CD4-positive, CD25-positive, alpha-beta regulatory T cell (primary cell): ENCODE results near the gene UBXN2A. TPM values are rescaled to one million over a fixed set of nuclear protein-coding genes. Genes with fewer than 3 reads are reported as not detected.

Experiments
- ATAC-seq, 2 donors: fragments of 150-1000 bp; cut with Tn5 transposase; one replicate each; pipeline ENCODE4 v1.10.0; 2021; ENCODE audit warnings: low read depth in 2 of 2, moderate number of reproducible peaks in 2 of 2, moderate library complexity in 1 of 2
- DNase-seq, 3 donors: peaks; one replicate each; pipeline versions ENCODE4 v3.0.0 to v3.0.0-alpha.2; 2012 to 2022; ENCODE audit warnings: mixed read lengths in 1 of 3
- H3K27ac ChIP-seq: one replicate; pipeline ENCODE4 v1.7.0; 2013; ENCODE audit warnings: mild to moderate bottlenecking, low read length; ENCODE audit not compliant: insufficient read depth, poor library complexity, severe bottlenecking
- H3K27me3 ChIP-seq: one replicate; pipeline ENCODE4 v1.7.0; 2013; ENCODE audit warnings: low read length; ENCODE audit not compliant: control insufficient read depth, insufficient read depth
- H3K36me3 ChIP-seq: one replicate; pipeline ENCODE4 v1.7.0; 2013; ENCODE audit warnings: mild to moderate bottlenecking, low read length, moderate library complexity; ENCODE audit not compliant: control insufficient read depth, insufficient read depth
- H3K4me1 ChIP-seq: 2 replicates; pipeline ENCODE4 v1.7.0; 2013; ENCODE audit warnings: mild to moderate bottlenecking, low read length; ENCODE audit not compliant: insufficient read depth, control insufficient read depth, poor library complexity, severe bottlenecking
- H3K4me3 ChIP-seq: one replicate; pipeline ENCODE4 v1.7.0; 2013; ENCODE audit warnings: low read depth, mild to moderate bottlenecking, low read length, moderate library complexity
- H3K9me3 ChIP-seq, 2 experiments: 1 replicate in 1 of 2; 2 replicates in 1 of 2; pipeline ENCODE4 v1.7.0; 2013; ENCODE audit warnings: low read length in 2 of 2, mild to moderate bottlenecking in 1 of 2, moderate library complexity in 1 of 2; ENCODE audit not compliant: control insufficient read depth in 2 of 2
- H3K27ac Mint-ChIP-seq, 3 donors: one replicate each; pipeline ENCODE4 v1.8.0; 2020 to 2022; ENCODE audit warnings: mild to moderate bottlenecking in 3 of 3, mixed read lengths in 3 of 3, moderate library complexity in 2 of 3
- H3K27me3 Mint-ChIP-seq: one replicate; pipeline ENCODE4 v1.8.0; 2022; ENCODE audit warnings: mild to moderate bottlenecking, mixed read lengths
- H3K36me3 Mint-ChIP-seq: one replicate; pipeline ENCODE4 v1.8.0; 2020; ENCODE audit warnings: mixed read lengths
- H3K4me1 Mint-ChIP-seq, 4 donors: one replicate each; pipeline ENCODE4 v1.8.0; 2020 to 2022; ENCODE audit warnings: mixed read lengths in 4 of 4, mild to moderate bottlenecking in 1 of 4
- H3K4me3 Mint-ChIP-seq, 4 donors: one replicate each; pipeline ENCODE4 v1.8.0; 2020 to 2022; ENCODE audit warnings: mild to moderate bottlenecking in 4 of 4, mixed read lengths in 4 of 4, moderate library complexity in 3 of 4
- H3K9me3 Mint-ChIP-seq, 7 donors: one replicate each; pipeline ENCODE4 v1.8.0; 2020 to 2022; ENCODE audit warnings: mixed read lengths in 7 of 7, mild to moderate bottlenecking in 3 of 7, moderate library complexity in 2 of 7
- polyA plus RNA-seq, 4 donors: library from polyadenylated mRNA; unstranded; fragments of 300-500 nt; fragmentation: Illumina TruSeq; gene quantifications; one replicate each; pipeline ENCODE4 v1.2.3, GENCODE V29; 2021
- total RNA-seq: library from RNA; stranded (reverse); gene quantifications from one replicate; pipeline ENCODE4 v1.2.3, GENCODE V29; 2022

Gene UBXN2A
- total and polyA plus RNA-seq, 5 donors from 2014 or later: 7.7 to 15.0 (median 9.4) TPM

DNA sequence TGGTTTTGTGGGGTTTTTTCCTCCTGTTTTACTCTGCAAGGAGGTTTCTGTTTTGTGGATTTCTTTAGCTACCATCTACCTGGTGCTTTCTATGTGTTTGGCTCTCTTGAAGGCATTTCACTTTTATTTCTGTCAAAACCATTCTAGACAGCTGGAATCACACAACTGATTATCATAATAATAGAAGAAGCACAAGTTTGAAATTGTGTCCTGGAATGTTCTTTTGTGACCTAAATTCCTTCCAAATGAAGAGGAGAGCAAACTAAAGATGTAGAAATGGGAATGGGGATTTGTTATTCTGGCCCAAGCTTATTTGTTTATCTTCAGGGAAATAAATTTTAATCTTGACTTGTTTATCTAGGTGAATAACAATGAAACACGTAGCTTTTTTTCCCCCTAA, 52.7 kb downstream of the UBXN2A start:
- H3K36me3 Mint-ChIP-seq: peaks cover 12% of the 10 kb centered on the region
- H3K27ac Mint-ChIP-seq: peak overlapping the region in 1 of 3 donors; percentile 38
- H3K4me3 Mint-ChIP-seq: no peak overlapping the region
- peaks cover 0 to 13% (median 1%) of the 10 kb centered on the region in 4 donors for H3K4me1 Mint-ChIP-seq
- Histone ChIP-seq H3K4me3 (no peak overlapping the region), H3K36me3 (no peaks in the 10 kb centered on the region), H3K4me1 (no peaks in the 10 kb centered on the region), H3K27me3 (no peaks in the 10 kb centered on the region), H3K9me3 (no peaks in the 10 kb centered on the region), H3K27ac (no peak overlapping the region)
- H3K27me3 Mint-ChIP-seq: no peaks in the 10 kb centered on the region
- ATAC-seq (no peak), DNase-seq (no peak)
- H3K9me3 Mint-ChIP-seq: no peaks in the 10 kb centered on the region

DNA sequence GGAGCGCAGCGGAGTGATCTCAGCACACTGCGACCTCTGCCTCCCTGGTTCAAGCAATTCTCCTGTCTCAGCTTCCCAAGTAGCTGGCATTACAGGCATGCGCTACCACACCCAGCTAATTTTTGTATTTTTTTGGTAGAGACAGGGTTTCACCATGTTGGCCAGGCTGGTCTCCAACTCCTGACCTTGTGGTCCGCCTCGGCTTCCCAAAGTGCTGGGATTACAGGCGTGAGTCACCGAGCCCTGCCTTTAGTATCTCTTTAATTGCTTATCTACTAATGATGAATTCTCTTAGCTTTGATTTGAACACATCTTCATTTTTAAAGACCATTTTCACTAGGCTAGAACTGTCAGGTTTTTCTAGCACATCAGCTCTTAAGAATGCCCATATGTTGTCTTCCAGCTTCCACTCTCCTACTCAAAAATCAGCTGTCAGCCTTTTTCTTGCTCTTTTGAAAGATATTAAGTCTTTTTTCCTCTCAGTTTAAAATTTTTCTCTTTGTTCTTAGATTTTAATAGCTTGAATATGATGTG, 53.5 kb downstream of the UBXN2A start:
- Mint-ChIP-seq H3K27me3 (no peaks in the 10 kb centered on the region), H3K4me1 (peaks cover 0 to 9% (median 0%) of the 10 kb centered on the region in 4 donors), H3K27ac (no peak overlapping the region), H3K36me3 (peaks cover 10% of the 10 kb centered on the region), H3K9me3 (no peaks in the 10 kb centered on the region), H3K4me3 (no peak overlapping the region)
- Histone ChIP-seq H3K36me3 (no peaks in the 10 kb centered on the region), H3K4me3 (no peak overlapping the region), H3K4me1 (no peaks in the 10 kb centered on the region), H3K27me3 (no peaks in the 10 kb centered on the region), H3K9me3 (no peaks in the 10 kb centered on the region), H3K27ac (no peak overlapping the region)
- ATAC-seq (no peak), DNase-seq (no peak)

DNA sequence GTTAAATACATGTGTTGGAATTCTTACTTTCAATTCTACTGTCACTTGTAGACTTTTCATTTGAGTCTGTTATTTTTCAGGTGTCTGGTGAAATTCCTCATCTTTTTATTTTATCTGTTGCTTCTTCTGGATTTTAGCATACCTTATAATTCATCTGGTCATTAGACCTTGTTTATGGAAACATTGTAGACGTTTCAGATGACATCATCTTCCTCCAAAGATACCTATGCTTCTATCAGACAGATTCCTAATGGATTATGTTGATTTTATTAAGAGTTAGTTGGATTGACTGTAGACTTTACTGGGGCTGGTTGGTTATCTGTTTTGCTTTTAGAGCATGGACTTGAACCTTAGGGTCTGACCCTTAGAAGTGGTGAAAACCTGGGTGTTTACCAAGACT, 54.3 kb downstream of the UBXN2A start:
- no peaks in the 10 kb centered on the region for H3K9me3 ChIP-seq
- ATAC-seq: no peak
- no peaks in the 10 kb centered on the region for H3K27me3 ChIP-seq
- Mint-ChIP-seq H3K4me3 (no peak overlapping the region), H3K9me3 (no peaks in the 10 kb centered on the region), H3K36me3 (peaks cover 12% of the 10 kb centered on the region), H3K27ac (no peak overlapping the region), H3K4me1 (peaks cover 0 to 9% (median 0%) of the 10 kb centered on the region in 4 donors), H3K27me3 (no peaks in the 10 kb centered on the region)
- no peak for DNase-seq
- H3K36me3 ChIP-seq: peaks cover under 1% of the 10 kb centered on the region
- H3K27ac ChIP-seq: no peak overlapping the region
- H3K4me1 ChIP-seq: no peaks in the 10 kb centered on the region
- H3K4me3 ChIP-seq: no peak overlapping the region

DNA sequence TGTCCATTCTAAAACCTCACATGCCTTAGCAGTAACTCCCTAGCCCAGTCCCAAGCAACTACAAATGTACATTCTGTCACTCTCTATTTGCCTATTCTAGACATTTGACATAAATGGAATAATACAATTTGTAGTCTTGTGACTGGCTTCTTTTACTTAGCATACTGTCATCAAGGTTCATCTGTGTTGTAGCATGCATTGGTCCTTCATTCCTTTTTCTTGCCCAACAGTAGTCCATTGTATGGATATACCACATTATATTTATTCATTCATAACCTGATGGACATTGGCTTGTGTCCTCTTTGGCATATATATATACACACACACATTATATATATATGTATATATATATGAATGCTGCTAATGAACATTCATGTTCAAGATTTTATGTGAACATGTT, 67.4 kb downstream of the UBXN2A start:
- Mint-ChIP-seq H3K4me1 (peaks cover 0 to 6% (median 0%) of the 10 kb centered on the region in 4 donors), H3K27me3 (peaks cover 28% of the 10 kb centered on the region), H3K9me3 (no peaks in the 10 kb centered on the region), H3K4me3 (no peak overlapping the region), H3K36me3 (no peaks in the 10 kb centered on the region), H3K27ac (no peak overlapping the region)
- DNase-seq: no peak
- peaks cover 15% of the 10 kb centered on the region for H3K27me3 ChIP-seq
- no peaks in the 10 kb centered on the region for H3K9me3 ChIP-seq
- H3K36me3 ChIP-seq: no peaks in the 10 kb centered on the region
- peaks cover 12% of the 10 kb centered on the region for H3K4me1 ChIP-seq
- no peak overlapping the region for H3K27ac ChIP-seq
- no peak for ATAC-seq
- no peak overlapping the region for H3K4me3 ChIP-seq

DNA sequence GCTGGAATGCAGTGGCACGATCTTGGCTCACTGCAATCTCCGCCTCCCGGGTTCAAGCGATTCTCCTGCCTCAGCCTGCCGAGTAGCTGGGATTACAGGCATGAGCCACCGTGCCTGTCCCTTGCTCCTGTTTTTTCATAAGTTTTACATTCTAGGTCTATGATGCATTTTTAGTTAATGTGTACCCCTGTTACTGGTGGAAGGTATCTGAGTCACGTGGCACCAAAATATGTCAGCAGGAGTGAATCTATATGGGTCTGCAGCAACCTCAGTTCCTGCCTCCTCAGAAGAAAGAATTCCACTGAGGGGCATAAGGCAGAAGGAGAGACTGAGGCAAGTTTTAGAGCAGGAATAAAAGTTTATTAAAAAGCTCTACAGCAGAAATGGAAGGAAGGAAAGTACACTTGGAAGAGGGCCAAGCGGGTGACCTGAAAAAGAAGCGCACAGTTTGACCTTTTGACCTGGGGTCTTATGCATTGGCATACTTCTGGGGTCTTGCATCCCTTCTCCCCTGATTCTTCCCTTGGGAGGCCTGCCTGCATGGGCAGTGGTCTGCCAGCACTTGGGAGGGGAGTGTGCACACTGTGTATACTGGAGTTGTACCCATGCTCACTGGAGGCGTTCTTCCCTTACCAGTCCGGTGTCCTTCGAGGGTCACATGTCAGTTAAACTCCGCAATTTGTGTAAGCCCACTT, 68.6 kb downstream of the UBXN2A start:
- Mint-ChIP-seq H3K9me3 (no peaks in the 10 kb centered on the region), H3K36me3 (no peaks in the 10 kb centered on the region), H3K4me1 (peaks cover 0 to 6% (median 0%) of the 10 kb centered on the region in 4 donors), H3K4me3 (peak overlapping the region in 1 of 4 donors; percentile 28), H3K27me3 (peaks cover 34% of the 10 kb centered on the region), H3K27ac (no peak overlapping the region)
- Histone ChIP-seq H3K4me3 (no peak overlapping the region), H3K27me3 (peaks cover 16% of the 10 kb centered on the region), H3K9me3 (no peaks in the 10 kb centered on the region), H3K4me1 (peaks cover 12% of the 10 kb centered on the region), H3K36me3 (no peaks in the 10 kb centered on the region), H3K27ac (no peak overlapping the region)
- DNase-seq (no peak), ATAC-seq (no peak)

DNA sequence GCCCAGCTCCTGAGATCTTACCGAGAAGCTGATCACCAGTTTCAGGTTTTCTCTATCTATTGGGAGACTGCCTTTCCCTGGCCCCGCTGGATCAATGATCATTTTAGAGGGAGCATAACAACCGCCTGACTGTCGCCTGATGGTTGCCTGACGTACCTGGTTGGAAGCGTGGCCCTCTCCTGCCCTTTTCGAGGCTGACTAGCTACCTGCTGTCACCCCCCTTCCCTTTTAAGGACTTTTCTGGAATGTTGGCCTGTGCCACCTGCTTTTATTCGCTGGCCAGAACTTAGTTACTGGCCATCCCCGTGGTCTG, 69.1 kb downstream of the UBXN2A start:
- Histone ChIP-seq H3K27me3 (peaks cover 16% of the 10 kb centered on the region), H3K36me3 (no peaks in the 10 kb centered on the region), H3K27ac (no peak overlapping the region), H3K4me1 (peaks cover 12% of the 10 kb centered on the region), H3K4me3 (no peak overlapping the region), H3K9me3 (no peaks in the 10 kb centered on the region)
- no peak for ATAC-seq
- H3K4me1 Mint-ChIP-seq: peaks cover 0 to 6% (median under 1%) of the 10 kb centered on the region in 4 donors
- no peak for DNase-seq
- H3K27ac Mint-ChIP-seq: no peak overlapping the region
- peak overlapping the region in 1 of 4 donors; percentile 28 for H3K4me3 Mint-ChIP-seq
- no peaks in the 10 kb centered on the region for H3K36me3 Mint-ChIP-seq
- peaks cover 34% of the 10 kb centered on the region for H3K27me3 Mint-ChIP-seq
- no peaks in the 10 kb centered on the region for H3K9me3 Mint-ChIP-seq

DNA sequence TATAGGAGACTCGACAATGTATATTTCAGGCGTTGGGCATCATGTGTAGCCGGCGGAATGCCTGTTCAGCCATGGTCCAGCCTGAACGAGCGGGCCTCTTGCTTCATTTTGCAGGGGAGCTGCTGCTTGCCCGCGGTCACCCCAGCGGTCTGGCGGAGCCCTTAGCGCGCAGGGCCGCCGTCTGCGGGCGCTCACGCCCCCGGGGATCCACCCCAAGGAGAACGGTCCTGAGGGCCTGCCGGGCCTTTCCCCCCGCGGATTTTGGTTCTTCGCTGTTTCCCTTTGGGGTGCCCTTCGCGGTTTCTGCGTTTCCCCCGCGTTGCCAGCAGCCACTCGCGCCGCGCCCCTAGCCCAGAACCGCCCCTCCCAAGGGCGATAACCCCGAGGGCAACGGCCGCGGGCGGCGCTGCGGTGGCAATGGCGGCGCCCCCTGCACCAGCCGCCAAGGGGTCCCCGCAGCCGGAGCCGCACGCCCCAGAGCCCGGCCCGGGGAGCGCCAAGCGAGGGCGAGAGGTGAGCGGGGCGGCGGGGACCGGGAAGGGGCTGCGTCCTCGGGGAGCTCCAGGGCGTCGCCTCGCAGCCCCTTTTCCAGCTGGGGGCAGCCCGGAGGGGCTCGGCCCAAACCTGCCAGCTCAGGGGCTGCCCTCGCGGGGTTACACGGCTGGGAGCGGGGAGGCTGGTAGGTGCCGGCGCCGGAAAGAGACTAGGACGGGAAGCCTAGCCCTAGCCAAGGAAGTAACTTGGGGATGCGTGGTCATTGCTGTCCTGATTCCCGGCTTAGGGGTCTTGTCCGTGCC, 69.6 kb downstream of the UBXN2A start, which contains the start of gene MFSD2B:
Gene MFSD2B, plus strand, starts transcription at position 406 of the 797 bp plus-strand sequence. Its CDS starts 12 bp downstream, at position 418.
- DNase-seq (no peak), ATAC-seq (peak in 1 of 2 donors; percentile 11)
- H3K4me1 Mint-ChIP-seq: peaks cover 0 to 6% (median 3%) of the 10 kb centered on the region in 4 donors
- no peaks in the 10 kb centered on the region for H3K9me3 ChIP-seq
- no peaks in the 10 kb centered on the region for H3K36me3 ChIP-seq
- peaks cover 12% of the 10 kb centered on the region for H3K4me1 ChIP-seq
- peaks cover 16% of the 10 kb centered on the region for H3K27me3 ChIP-seq
- peak within 1 kb of the TSS in 1 of 4 donors; percentile 28 for H3K4me3 Mint-ChIP-seq
- H3K27me3 Mint-ChIP-seq: peaks cover 34% of the 10 kb centered on the region
- no peak within 1 kb of the TSS for H3K27ac ChIP-seq
- H3K36me3 Mint-ChIP-seq: peaks cover 3% of the 10 kb centered on the region
- H3K4me3 ChIP-seq: no peak within 1 kb of the TSS
- H3K27ac Mint-ChIP-seq: no peak within 1 kb of the TSS
- H3K9me3 Mint-ChIP-seq: no peaks in the 10 kb centered on the region
